HepG2 (cell line): ENCODE results near the gene TAF12. TPM values are rescaled to one million over a fixed set of nuclear protein-coding genes. Genes with fewer than 3 reads are reported as not detected.
A peak's percentile ranks its signal among the peaks of the same experiment; 100 is the strongest.

Source experiments
- FOXC1 ChIP-seq: sonication (generic); formaldehyde crosslinking; IDR thresholded peaks from 2 replicates; pipeline ENCODE4 v1.8.0; 2022; ENCODE audit warnings: mild to moderate bottlenecking, missing genetic modification reagents, borderline replicate concordance
- HMG20B ChIP-seq: conservative IDR thresholded peaks from 2 replicates; pipeline ENCODE4 v1.6.1; 2016; ENCODE audit warnings: missing genetic modification reagents, missing compliant biosample characterization
- KDM2A ChIP-seq: sonication (generic); formaldehyde crosslinking; IDR thresholded peaks from 2 replicates; pipeline ENCODE4 v1.4.0; 2020; ENCODE audit warnings: low read depth, missing genetic modification reagents, borderline replicate concordance
- MEF2D ChIP-seq: sonication (generic); formaldehyde crosslinking; IDR thresholded peaks from 2 replicates; pipeline ENCODE4 v1.5.1; 2020; ENCODE audit warnings: mild to moderate bottlenecking, missing genetic modification reagents
- RARA ChIP-seq: IDR thresholded peaks from 2 replicates; pipeline ENCODE4 v1.6.1; 2016; ENCODE audit warnings: missing genetic modification reagents, missing compliant biosample characterization
- ZC3H13 ChIP-seq: sonication (generic); formaldehyde crosslinking; IDR thresholded peaks from 2 replicates; pipeline ENCODE4 v1.8.1; 2023; ENCODE audit warnings: mild to moderate bottlenecking, missing genetic modification reagents, moderate library complexity
- ZNF383 ChIP-seq: sonication (generic); formaldehyde crosslinking; IDR thresholded peaks from 2 replicates; pipeline ENCODE4 v1.4.0; 2020; ENCODE audit warnings: missing genetic modification reagents, mild to moderate bottlenecking, borderline replicate concordance
- ZNF883 ChIP-seq: sonication (generic); formaldehyde crosslinking; IDR thresholded peaks from 2 replicates; pipeline ENCODE4 v1.5.1; 2020; ENCODE audit warnings: mild to moderate bottlenecking, missing genetic modification reagents; ENCODE audit errors: not compliant biosample characterization
- polyA plus RNA-seq, 8 experiments: library from polyadenylated mRNA; depleted of rRNA in 3 of 8; stranded (reverse) in 7 of 8; unstranded in 1 of 8; fragments of >200 nt; fragmentation: Illumina TruSeq in 4 of 8; extraction: Trizol in 4 of 8; gene quantifications; 2 replicates each; pipeline versions ENCODE4 v1.2.1 to v1.2.3, GENCODE V29; 2011 to 2016; ENCODE audit warnings: low read depth in 4 of 8, missing spikeins in 1 of 8, mixed read lengths in 1 of 8; ENCODE audit not compliant: insufficient read depth in 1 of 8
- total RNA-seq, 5 experiments: library from RNA; depleted of rRNA; stranded (reverse); fragments of >200 nt; fragmentation: Illumina TruSeq; extraction: Trizol; gene quantifications; 2 replicates each; pipeline ENCODE4 v1.2.3, GENCODE V29; 2016; ENCODE audit warnings: low read depth in 1 of 5
- TF ChIP-seq, protein P1 (sequence below): sonication (generic); formaldehyde crosslinking; conservative IDR thresholded peaks from 2 replicates; pipeline ENCODE4 v1.4.0; 2020; ENCODE audit warnings: missing genetic modification reagents
- TF ChIP-seq, protein P2 (sequence below): IDR thresholded peaks from 2 replicates; pipeline ENCODE4 v1.4.0; 2020; ENCODE audit warnings: mild to moderate bottlenecking, missing genetic modification reagents
- TF ChIP-seq, protein P3 (sequence below): IDR thresholded peaks from 2 replicates; pipeline ENCODE4 v1.6.1; 2012; ENCODE audit warnings: low read length, improper control_type of control experiment
- TF ChIP-seq, protein P4 (sequence below): IDR thresholded peaks from 2 replicates; pipeline ENCODE4 v1.6.1; 2012; ENCODE audit warnings: inconsistent platforms

TAF12 gene
- total and polyA plus RNA-seq, 2 of the 13 experiments (the other 11 are each of a cell fraction or from before 2014, with no cell fraction given), result 16.3 to 17.1 TPM

DNA sequence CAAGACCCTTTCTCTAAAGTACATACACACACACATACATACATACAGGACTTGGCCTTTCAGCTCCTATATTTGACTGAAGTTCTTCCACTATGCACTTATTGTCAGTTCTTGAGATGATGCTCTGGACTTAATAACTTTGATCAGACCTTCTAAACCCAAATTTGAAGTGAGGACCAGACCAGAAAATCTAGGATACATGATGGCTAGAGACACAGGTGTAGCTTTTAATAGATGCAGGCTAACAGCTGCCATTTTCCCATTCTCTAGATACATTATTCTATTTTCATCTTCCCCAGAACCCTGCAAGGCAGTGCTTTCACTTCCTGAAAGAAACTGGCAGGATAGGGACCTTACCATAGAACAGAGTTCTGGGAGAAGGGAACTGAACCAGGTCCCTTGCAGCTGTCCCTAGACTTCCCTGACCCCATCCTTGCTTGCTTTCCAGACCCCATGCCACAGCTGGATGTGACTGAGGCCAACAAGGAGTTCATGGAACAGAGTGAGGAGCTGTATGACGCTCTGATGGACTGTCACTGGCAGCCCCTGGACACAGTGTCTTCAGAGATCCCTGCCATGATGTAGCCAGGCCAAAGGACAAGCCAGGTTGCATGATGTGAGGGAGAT is 65.7 kb downstream of the TAF12 start (continued):
- TF ChIP-seq, protein P1, sequence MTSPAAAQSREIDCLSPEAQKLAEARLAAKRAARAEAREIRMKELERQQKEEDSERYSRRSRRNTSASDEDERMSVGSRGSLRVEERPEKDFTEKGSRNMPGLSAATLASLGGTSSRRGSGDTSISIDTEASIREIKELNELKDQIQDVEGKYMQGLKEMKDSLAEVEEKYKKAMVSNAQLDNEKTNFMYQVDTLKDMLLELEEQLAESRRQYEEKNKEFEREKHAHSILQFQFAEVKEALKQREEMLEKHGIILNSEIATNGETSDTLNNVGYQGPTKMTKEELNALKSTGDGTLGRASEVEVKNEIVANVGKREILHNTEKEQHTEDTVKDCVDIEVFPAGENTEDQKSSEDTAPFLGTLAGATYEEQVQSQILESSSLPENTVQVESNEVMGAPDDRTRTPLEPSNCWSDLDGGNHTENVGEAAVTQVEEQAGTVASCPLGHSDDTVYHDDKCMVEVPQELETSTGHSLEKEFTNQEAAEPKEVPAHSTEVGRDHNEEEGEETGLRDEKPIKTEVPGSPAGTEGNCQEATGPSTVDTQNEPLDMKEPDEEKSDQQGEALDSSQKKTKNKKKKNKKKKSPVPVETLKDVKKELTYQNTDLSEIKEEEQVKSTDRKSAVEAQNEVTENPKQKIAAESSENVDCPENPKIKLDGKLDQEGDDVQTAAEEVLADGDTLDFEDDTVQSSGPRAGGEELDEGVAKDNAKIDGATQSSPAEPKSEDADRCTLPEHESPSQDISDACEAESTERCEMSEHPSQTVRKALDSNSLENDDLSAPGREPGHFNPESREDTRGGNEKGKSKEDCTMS (CRISPR knock-in tag), result no peak
- TF ChIP-seq, protein P2, sequence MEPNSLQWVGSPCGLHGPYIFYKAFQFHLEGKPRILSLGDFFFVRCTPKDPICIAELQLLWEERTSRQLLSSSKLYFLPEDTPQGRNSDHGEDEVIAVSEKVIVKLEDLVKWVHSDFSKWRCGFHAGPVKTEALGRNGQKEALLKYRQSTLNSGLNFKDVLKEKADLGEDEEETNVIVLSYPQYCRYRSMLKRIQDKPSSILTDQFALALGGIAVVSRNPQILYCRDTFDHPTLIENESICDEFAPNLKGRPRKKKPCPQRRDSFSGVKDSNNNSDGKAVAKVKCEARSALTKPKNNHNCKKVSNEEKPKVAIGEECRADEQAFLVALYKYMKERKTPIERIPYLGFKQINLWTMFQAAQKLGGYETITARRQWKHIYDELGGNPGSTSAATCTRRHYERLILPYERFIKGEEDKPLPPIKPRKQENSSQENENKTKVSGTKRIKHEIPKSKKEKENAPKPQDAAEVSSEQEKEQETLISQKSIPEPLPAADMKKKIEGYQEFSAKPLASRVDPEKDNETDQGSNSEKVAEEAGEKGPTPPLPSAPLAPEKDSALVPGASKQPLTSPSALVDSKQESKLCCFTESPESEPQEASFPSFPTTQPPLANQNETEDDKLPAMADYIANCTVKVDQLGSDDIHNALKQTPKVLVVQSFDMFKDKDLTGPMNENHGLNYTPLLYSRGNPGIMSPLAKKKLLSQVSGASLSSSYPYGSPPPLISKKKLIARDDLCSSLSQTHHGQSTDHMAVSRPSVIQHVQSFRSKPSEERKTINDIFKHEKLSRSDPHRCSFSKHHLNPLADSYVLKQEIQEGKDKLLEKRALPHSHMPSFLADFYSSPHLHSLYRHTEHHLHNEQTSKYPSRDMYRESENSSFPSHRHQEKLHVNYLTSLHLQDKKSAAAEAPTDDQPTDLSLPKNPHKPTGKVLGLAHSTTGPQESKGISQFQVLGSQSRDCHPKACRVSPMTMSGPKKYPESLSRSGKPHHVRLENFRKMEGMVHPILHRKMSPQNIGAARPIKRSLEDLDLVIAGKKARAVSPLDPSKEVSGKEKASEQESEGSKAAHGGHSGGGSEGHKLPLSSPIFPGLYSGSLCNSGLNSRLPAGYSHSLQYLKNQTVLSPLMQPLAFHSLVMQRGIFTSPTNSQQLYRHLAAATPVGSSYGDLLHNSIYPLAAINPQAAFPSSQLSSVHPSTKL (CRISPR knock-in tag), result no peak
- TF ChIP-seq KDM2A (CRISPR knock-in tag) (0 out of 2 replicates have a peak, but pooled peaks have one; percentile 6), ZNF883 (CRISPR knock-in tag) (no peak), MEF2D (CRISPR knock-in tag) (no peak), ZC3H13 (peak; percentile 73; the same call in 1 of the 2 replicates), FOXC1 (CRISPR knock-in tag) (no peak), RARA (no peak), ZNF383 (no peak), HMG20B (CRISPR knock-in tag) (no peak)
- TF ChIP-seq, protein P3, sequence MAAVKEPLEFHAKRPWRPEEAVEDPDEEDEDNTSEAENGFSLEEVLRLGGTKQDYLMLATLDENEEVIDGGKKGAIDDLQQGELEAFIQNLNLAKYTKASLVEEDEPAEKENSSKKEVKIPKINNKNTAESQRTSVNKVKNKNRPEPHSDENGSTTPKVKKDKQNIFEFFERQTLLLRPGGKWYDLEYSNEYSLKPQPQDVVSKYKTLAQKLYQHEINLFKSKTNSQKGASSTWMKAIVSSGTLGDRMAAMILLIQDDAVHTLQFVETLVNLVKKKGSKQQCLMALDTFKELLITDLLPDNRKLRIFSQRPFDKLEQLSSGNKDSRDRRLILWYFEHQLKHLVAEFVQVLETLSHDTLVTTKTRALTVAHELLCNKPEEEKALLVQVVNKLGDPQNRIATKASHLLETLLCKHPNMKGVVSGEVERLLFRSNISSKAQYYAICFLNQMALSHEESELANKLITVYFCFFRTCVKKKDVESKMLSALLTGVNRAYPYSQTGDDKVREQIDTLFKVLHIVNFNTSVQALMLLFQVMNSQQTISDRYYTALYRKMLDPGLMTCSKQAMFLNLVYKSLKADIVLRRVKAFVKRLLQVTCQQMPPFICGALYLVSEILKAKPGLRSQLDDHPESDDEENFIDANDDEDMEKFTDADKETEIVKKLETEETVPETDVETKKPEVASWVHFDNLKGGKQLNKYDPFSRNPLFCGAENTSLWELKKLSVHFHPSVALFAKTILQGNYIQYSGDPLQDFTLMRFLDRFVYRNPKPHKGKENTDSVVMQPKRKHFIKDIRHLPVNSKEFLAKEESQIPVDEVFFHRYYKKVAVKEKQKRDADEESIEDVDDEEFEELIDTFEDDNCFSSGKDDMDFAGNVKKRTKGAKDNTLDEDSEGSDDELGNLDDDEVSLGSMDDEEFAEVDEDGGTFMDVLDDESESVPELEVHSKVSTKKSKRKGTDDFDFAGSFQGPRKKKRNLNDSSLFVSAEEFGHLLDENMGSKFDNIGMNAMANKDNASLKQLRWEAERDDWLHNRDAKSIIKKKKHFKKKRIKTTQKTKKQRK, result no peak
- TF ChIP-seq, protein P4, sequence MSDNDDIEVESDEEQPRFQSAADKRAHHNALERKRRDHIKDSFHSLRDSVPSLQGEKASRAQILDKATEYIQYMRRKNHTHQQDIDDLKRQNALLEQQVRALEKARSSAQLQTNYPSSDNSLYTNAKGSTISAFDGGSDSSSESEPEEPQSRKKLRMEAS, result no peak
